H1 (cell line): ENCODE results near the gene PCDHA12. TPM values are rescaled to one million over a fixed set of nuclear protein-coding genes. Genes with fewer than 3 reads are reported as not detected.

Source experiments
- CTCF ChIA-PET: fragments of 300-600 bp; sonication (Branson Sonifier 250); formaldehyde crosslinking; loops from one replicate; lab custom pipeline; 2021; ENCODE audit not compliant: partially characterized antibody; lab: Charles Lee
- POLR2A ChIA-PET: fragments of 300-600 bp; sonication (Branson Sonifier 250); formaldehyde crosslinking; loops from one replicate; lab custom pipeline; 2021; ENCODE audit warnings: inconsistent platforms; ENCODE audit not compliant: partially characterized antibody; lab: Charles Lee
- DNase-seq, 2 experiments: peaks; one replicate each; pipeline versions ENCODE4 v3.0.0 to v3.0.0-alpha.2; 2010 to 2022; ENCODE audit warnings: low spot score in 2 of 2, low read depth in 1 of 2, mixed read lengths in 1 of 2
- FAIRE-seq: peaks from 2 replicates; lab custom pipeline; 2011; peaks lifted over from hg19 to GRCh38; lab: Jason Lieb, UNC
- H2AFZ ChIP-seq: 2 replicates; pipeline ENCODE4 v1.8.1; 2012; ENCODE audit warnings: low read length, inconsistent platforms
- H2AK5ac ChIP-seq: 2 replicates; pipeline ENCODE4 v1.6.1; 2013; ENCODE audit warnings: low read depth, low read length
- H2BK120ac ChIP-seq: replicated peaks from 2 replicates; pipeline ENCODE3; 2013; ENCODE audit warnings: low read depth, low read length, inconsistent platforms
- H2BK12ac ChIP-seq: 2 replicates; pipeline ENCODE4 v1.6.1; 2013; ENCODE audit warnings: low read depth, low read length
- H2BK15ac ChIP-seq: 2 replicates; pipeline ENCODE4 v1.6.1; 2013; ENCODE audit warnings: low read length
- H2BK20ac ChIP-seq: 2 replicates; pipeline ENCODE4 v1.6.1; 2013; ENCODE audit warnings: low read length
- H2BK5ac ChIP-seq: 2 replicates; pipeline ENCODE4 v1.6.1; 2013; ENCODE audit warnings: low read depth, low read length
- H3K14ac ChIP-seq: 2 replicates; pipeline ENCODE4 v1.6.1; 2013; ENCODE audit warnings: inconsistent platforms; ENCODE audit not compliant: insufficient read length
- H3K18ac ChIP-seq: 2 replicates; pipeline ENCODE4 v1.6.1; 2013; ENCODE audit warnings: low read length; ENCODE audit errors: extremely low read depth
- H3K23ac ChIP-seq: 2 replicates; pipeline ENCODE4 v1.6.1; 2013; ENCODE audit warnings: inconsistent platforms; ENCODE audit not compliant: insufficient read length
- H3K23me2 ChIP-seq: 2 replicates; pipeline ENCODE4 v1.6.1; 2013; ENCODE audit warnings: low read depth, low read length
- H3K27ac ChIP-seq: 2 replicates; pipeline ENCODE4 v1.6.1; 2011; ENCODE audit warnings: low read depth, low read length, inconsistent platforms
- H3K27me3 ChIP-seq, 4 experiments: replicated peaks in 1 of 4; 1 replicate in 1 of 4; 2 replicates in 3 of 4; pipeline versions ENCODE4 v1.6.1 to v1.8.1; 2011 to 2013; ENCODE audit warnings: low read length in 3 of 4, mild to moderate bottlenecking in 3 of 4, inconsistent platforms in 2 of 4, mixed read lengths in 2 of 4, moderate library complexity in 1 of 4; ENCODE audit not compliant: control insufficient read depth in 3 of 4, insufficient read depth in 3 of 4; ENCODE audit errors: extremely low read depth in 1 of 4
- H3K36me3 ChIP-seq, 4 experiments: 2 replicates each; pipeline versions ENCODE4 v1.6.1 to v1.8.1; 2011 to 2013; ENCODE audit warnings: mild to moderate bottlenecking in 4 of 4, low read length in 3 of 4, moderate library complexity in 2 of 4, control low read depth in 1 of 4, inconsistent platforms in 1 of 4; ENCODE audit not compliant: insufficient read depth in 4 of 4, control insufficient read depth in 2 of 4
- H3K4ac ChIP-seq: replicated peaks from 2 replicates; pipeline ENCODE3; 2013; ENCODE audit warnings: low read length, low read depth, mixed read lengths, inconsistent platforms; ENCODE audit not compliant: insufficient read length
- H3K4me1 ChIP-seq, 4 experiments: replicated peaks in 1 of 4; 1 replicate in 1 of 4; 2 replicates in 3 of 4; pipeline versions ENCODE4 v1.6.1 to v1.8.1; 2011 to 2013; ENCODE audit warnings: low read length in 3 of 4, inconsistent platforms in 2 of 4, mixed read lengths in 1 of 4; ENCODE audit not compliant: insufficient read depth in 4 of 4, control insufficient read depth in 3 of 4
- H3K4me2 ChIP-seq, 2 experiments: 2 replicates each; pipeline versions ENCODE4 v1.6.1 to v1.8.1; 2011 to 2013; ENCODE audit warnings: low read depth in 2 of 2, low read length in 2 of 2, control low read depth in 1 of 2, inconsistent platforms in 1 of 2, mild to moderate bottlenecking in 1 of 2; ENCODE audit not compliant: insufficient read depth in 1 of 2
- H3K4me3 ChIP-seq, 4 experiments: fragments of 200-600, 300-600 bp in 1 of 4; sonication (generic), shearing (Covaris generic), sonication (Bioruptor Twin) in 1 of 4; 2 replicates each; pipeline versions ENCODE4 v1.5.1 to v1.8.1; 2011 to 2016; ENCODE audit warnings: low read length in 4 of 4, low read depth in 3 of 4, control low read depth in 2 of 4, inconsistent platforms in 2 of 4, mild to moderate bottlenecking in 2 of 4, mixed read lengths in 1 of 4, moderate library complexity in 1 of 4; ENCODE audit not compliant: insufficient read depth in 2 of 4; ENCODE audit errors: extremely low read depth in 1 of 4
- H3K56ac ChIP-seq: replicated peaks from 2 replicates; pipeline ENCODE3; 2013; ENCODE audit warnings: low read depth, mild to moderate bottlenecking, mixed read lengths, low read length, inconsistent platforms; ENCODE audit not compliant: insufficient read length
- H3K79me1 ChIP-seq: 2 replicates; pipeline ENCODE4 v1.6.1; 2013; ENCODE audit warnings: low read depth, low read length, control low read depth
- H3K79me2 ChIP-seq, 2 experiments: 2 replicates each; pipeline versions ENCODE4 v1.6.1 to v1.8.1; 2012 to 2013; ENCODE audit warnings: low read length in 2 of 2, mild to moderate bottlenecking in 2 of 2, inconsistent platforms in 1 of 2; ENCODE audit not compliant: insufficient read depth in 2 of 2, control insufficient read depth in 1 of 2
- H3K9ac ChIP-seq, 4 experiments: replicated peaks in 1 of 4; 1 replicate in 1 of 4; 2 replicates in 3 of 4; pipeline versions ENCODE4 v1.6.1 to v1.8.1; 2011 to 2013; ENCODE audit warnings: low read depth in 3 of 4, low read length in 3 of 4, control low read depth in 2 of 4, mild to moderate bottlenecking in 2 of 4, moderate library complexity in 2 of 4, inconsistent platforms in 1 of 4; ENCODE audit errors: extremely low read depth in 1 of 4
- H3K9me3 ChIP-seq, 2 experiments: 2 replicates each; pipeline versions ENCODE4 v1.6.1 to v1.8.1; 2012 to 2013; ENCODE audit warnings: mild to moderate bottlenecking in 2 of 2, moderate library complexity in 2 of 2, control low read depth in 1 of 2, inconsistent platforms in 1 of 2, low read depth in 1 of 2, low read length in 1 of 2, mixed read lengths in 1 of 2; ENCODE audit not compliant: insufficient read depth in 2 of 2
- H4K20me1 ChIP-seq, 2 experiments: replicated peaks in 1 of 2; 2 replicates each; pipeline versions ENCODE3 to v1.8.1; 2011 to 2013; ENCODE audit warnings: inconsistent platforms in 2 of 2, low read length in 2 of 2, mild to moderate bottlenecking in 1 of 2; ENCODE audit not compliant: insufficient read depth in 2 of 2, control insufficient read depth in 1 of 2
- H4K5ac ChIP-seq: 2 replicates; pipeline ENCODE4 v1.6.1; 2013; ENCODE audit warnings: low read length, low read depth, mixed read lengths, inconsistent platforms; ENCODE audit not compliant: insufficient read length
- H4K8ac ChIP-seq: 2 replicates; pipeline ENCODE4 v1.8.0; 2013; ENCODE audit warnings: mild to moderate bottlenecking, moderate library complexity, low read length, inconsistent platforms; ENCODE audit not compliant: insufficient read depth; ENCODE audit errors: extremely low read depth
- H4K91ac ChIP-seq: replicated peaks from 2 replicates; pipeline ENCODE3; 2013; ENCODE audit warnings: low read length, mixed read lengths, inconsistent platforms; ENCODE audit not compliant: insufficient read length
- CREB1 ChIP-seq: IDR thresholded peaks from 2 replicates; pipeline ENCODE4 v1.6.1; 2012; ENCODE audit warnings: inconsistent platforms
- JUN ChIP-seq: IDR thresholded peaks from 2 replicates; pipeline ENCODE4 v1.6.1; 2011; ENCODE audit warnings: low read depth, mild to moderate bottlenecking, improper control_type of control experiment, low read length
- NANOG ChIP-seq: IDR thresholded peaks from 2 replicates; pipeline ENCODE4 v1.6.1; 2011; ENCODE audit warnings: low read length, low read depth, mild to moderate bottlenecking, inconsistent platforms; ENCODE audit not compliant: insufficient read depth, poor library complexity, severe bottlenecking
- POLR2AphosphoS5 ChIP-seq: IDR thresholded peaks from 2 replicates; pipeline ENCODE4 v1.6.1; 2011; ENCODE audit warnings: low read depth, low read length
- POU5F1 ChIP-seq: IDR thresholded peaks from 2 replicates; pipeline ENCODE4 v1.6.1; 2011; ENCODE audit warnings: low read depth, mild to moderate bottlenecking, low read length, moderate library complexity
- RBBP5 ChIP-seq: IDR thresholded peaks from 2 replicates; pipeline ENCODE4 v1.7.1; 2012; ENCODE audit warnings: low read depth, mild to moderate bottlenecking, inconsistent platforms, low read length, moderate library complexity, borderline replicate concordance
- SIRT6 ChIP-seq: IDR thresholded peaks from one replicate; pipeline ENCODE4 v1.7.1; 2012; ENCODE audit warnings: low read length, inconsistent platforms
- TCF12 ChIP-seq: IDR thresholded peaks from 2 replicates; pipeline ENCODE4 v1.6.1; 2011; ENCODE audit warnings: low read depth, mild to moderate bottlenecking, low read length
- TEAD4 ChIP-seq: IDR thresholded peaks from 2 replicates; pipeline ENCODE4 v1.6.1; 2012; ENCODE audit warnings: low read depth, low read length, inconsistent platforms, mixed read lengths
- YY1 ChIP-seq: IDR thresholded peaks from 2 replicates; pipeline ENCODE4 v1.6.1; 2011; ENCODE audit warnings: low read depth, mild to moderate bottlenecking, low read length
- WGBS, 2 experiments: shearing (Covaris generic) in 1 of 2; methylation state at CpG; one replicate each; pipeline versions ENCODE4 v1.1.6 to v1.1.7; 2013 to 2015; ENCODE audit warnings: low lambda C conversion rate in 2 of 2, mixed read lengths in 2 of 2, inconsistent platforms in 1 of 2, low coverage in 1 of 2, missing lambda C conversion rate in 1 of 2; ENCODE audit not compliant: insufficient replicate concordance in 2 of 2, insufficient coverage in 1 of 2, insufficient read length in 1 of 2; ENCODE audit errors: extremely low coverage in 1 of 2, missing lambda C conversion rate in 1 of 2; 5-methylcytosine and 5-hydroxymethylcytosine counted together
- polyA plus RNA-seq, 7 experiments: library from polyadenylated mRNA; depleted of rRNA in 3 of 7; stranded (reverse) in 5 of 7; unstranded in 2 of 7; fragments of >200 nt in 5 of 7; fragments of 200-250 nt in 2 of 7; gene quantifications; 1 replicate in 5 of 7; 2 replicates in 1 of 7; 4 replicates in 1 of 7; pipeline versions ENCODE4 v1.2.1 to v1.2.3, GENCODE V29; 2011 to 2013; ENCODE audit warnings: missing spikeins in 2 of 7, mixed read lengths in 2 of 7
- total RNA-seq: library from RNA; stranded (reverse); fragmentation: NEBNext Ultra II Directional; extraction: Animal tissue kit (Norgen Biotek cat#: 25700); gene quantifications from 2 replicates; pipeline ENCODE4 v1.2.1, GENCODE V29; 2021
- TF ChIP-seq, protein P1 (sequence below): IDR thresholded peaks from 2 replicates; pipeline ENCODE4 v1.6.1; 2012; ENCODE audit warnings: inconsistent platforms

PCDHA12 gene
- total and polyA plus RNA-seq, 2 of the 8 experiments (the other 6 are each of a cell fraction or from before 2014, with no cell fraction given), result 4.2 to 9.3 TPM

GRCh38 chr5:140862441-140863295 is 12.4 kb upstream of the PCDHA12 start:
- Histone ChIP-seq H3K4me2 (no peak overlapping the region), H2AK5ac (no peak overlapping the region), H3K4ac (no peak overlapping the region), H3K4me1 (no peaks in the 10 kb centered on the region), H2BK15ac (no peak overlapping the region), H3K56ac (no peak overlapping the region), H2BK120ac (no peak overlapping the region), H4K20me1 (no peaks in the 10 kb centered on the region), H2BK5ac (no peak overlapping the region), H4K91ac (no peak overlapping the region), H4K8ac (no peak overlapping the region; the same call in 1 of the 2 replicates), H3K4me3 (no peak overlapping the region), H3K27me3 (no peaks in the 10 kb centered on the region), H3K18ac (no peak overlapping the region), H4K5ac (no peak overlapping the region), H3K27ac (no peak overlapping the region), H2BK20ac (no peak overlapping the region), H3K23ac (no peak overlapping the region), H2BK12ac (no peak overlapping the region), H3K23me2 (no peaks in the 10 kb centered on the region), H3K9me3 (peaks cover 11 to 20% of the 10 kb centered on the region in 2 experiments; a peak in 3 of 4 replicates), H3K36me3 (peaks cover 0 to 13% (median 3%) of the 10 kb centered on the region in 4 experiments; a peak in 4 of 8 replicates), H3K79me1 (no peaks in the 10 kb centered on the region), H3K79me2 (no peaks in the 10 kb centered on the region; a peak in 1 of 4 replicates), H2AFZ (no peak overlapping the region), H3K14ac (no peak overlapping the region), H3K9ac (no peak overlapping the region)
- ChIA-PET POLR2A (interaction anchor here (1.4 kb wide), 1 partner anchor 188 kb away, joined by 4 read pairs; the partner anchor contains the start of gene PCDHB1), CTCF (interaction anchor here (0.6 to 8.1 kb wide), 15 partner anchors 8 to 448 kb away, joined by 3 to 122 read pairs (median 5); partner anchors contain the start of genes PCDHA12, PCDHA13, PCDHA4 and PCDHA7)
- TF ChIP-seq RBBP5, result no peak
- no peak for TF ChIP-seq CREB1
- no peak for TF ChIP-seq POLR2AphosphoS5
- TF ChIP-seq JUN, result no peak
- TF ChIP-seq POU5F1, result no peak
- TF ChIP-seq TCF12, result no peak
- no peak for TF ChIP-seq TEAD4
- no peak for TF ChIP-seq NANOG
- no peak for TF ChIP-seq YY1
- TF ChIP-seq, protein P1, sequence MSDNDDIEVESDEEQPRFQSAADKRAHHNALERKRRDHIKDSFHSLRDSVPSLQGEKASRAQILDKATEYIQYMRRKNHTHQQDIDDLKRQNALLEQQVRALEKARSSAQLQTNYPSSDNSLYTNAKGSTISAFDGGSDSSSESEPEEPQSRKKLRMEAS, result no peak
- no peak for TF ChIP-seq SIRT6
- 97% methylated on average over 73 of the region's 76 CpGs; no CpG with 5 or more reads in 1 of the 2 experiments for WGBS, 2 experiments
- FAIRE-seq (no peak), DNase-seq (no peak)
